GM21360 (cell line): Measurements from ENCODE around the gene SDC3.

Source experiments
- ATAC-seq: cut with Tn5 transposase; IDR thresholded peaks from one replicate; pipeline ENCODE4 v1.9.1; 2021; ENCODE audit warnings: mild to moderate bottlenecking, moderate library complexity; ENCODE audit not compliant: unreplicated experiment

The SDC3 gene

GRCh38 chr1:30855686-30856259, 52.8 kb downstream of the SDC3 start:
- no peak for ATAC-seq

DNA sequence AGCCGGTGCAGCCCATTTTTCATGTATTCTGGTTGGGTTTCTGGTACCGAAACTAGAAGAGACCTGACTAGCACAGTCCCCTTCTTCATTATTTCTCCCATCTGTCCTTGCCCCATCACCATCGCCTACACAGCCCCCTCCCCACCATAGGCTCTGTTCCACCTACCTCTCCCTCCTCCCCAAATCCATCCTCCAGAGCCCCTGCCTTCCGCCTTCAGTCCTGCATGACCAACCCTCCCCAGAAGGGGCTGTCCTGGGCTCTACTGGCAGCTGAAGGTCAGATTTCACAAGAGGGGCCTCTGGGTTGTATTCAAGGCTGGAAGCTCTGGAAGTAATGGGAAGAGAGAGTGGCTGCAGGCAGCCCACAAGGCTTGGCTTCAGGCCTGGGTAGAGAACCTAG, 55.2 kb downstream of the SDC3 start:
- no peak for ATAC-seq

- no peak for ATAC-seq
Measured at GRCh38 chr1:30852026-30852425, 56.5 kb downstream of the SDC3 start.

DNA sequence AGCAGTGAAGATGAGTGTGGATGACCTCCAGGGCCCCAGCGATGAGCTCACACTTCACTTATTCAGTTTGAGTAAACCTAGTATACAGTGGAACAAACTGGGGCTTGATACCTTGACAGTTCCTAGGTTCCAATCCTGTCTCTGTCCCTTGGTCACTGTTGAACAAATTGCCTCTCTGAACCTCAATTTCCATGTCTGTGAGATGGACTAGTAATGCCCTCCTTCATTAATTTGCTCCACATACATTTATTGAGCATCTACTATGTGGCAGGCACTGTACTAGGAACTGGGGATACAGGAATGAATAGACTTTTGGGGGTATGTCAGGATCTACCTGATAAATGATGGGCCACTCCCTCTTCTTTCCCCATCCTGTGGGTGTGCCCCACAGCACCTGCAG, 57.3 kb downstream of the SDC3 start:
- ATAC-seq = no peak

GRCh38 chr1:30850607-30851006, 58.0 kb downstream of the SDC3 start:
- ATAC-seq = no peak

DNA sequence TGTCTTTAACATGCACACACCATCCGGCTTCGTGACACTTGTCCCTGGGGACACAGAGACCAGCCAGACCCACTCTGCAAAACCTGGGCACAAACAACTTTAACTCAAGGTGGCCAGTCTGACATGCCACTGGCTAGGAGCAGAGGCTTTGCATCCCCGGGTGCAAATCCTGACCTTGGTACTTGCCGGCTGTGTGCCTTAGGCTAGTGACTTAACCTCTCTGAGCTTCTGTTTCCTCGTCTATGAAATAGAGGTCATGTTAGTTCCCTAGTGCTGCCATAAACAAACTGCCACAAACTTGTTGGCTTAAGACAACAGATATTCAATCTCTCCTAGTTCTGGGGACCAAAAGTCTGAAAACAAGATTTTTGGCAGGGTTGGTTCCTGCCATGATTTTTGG, 60.4 kb downstream of the SDC3 start:
- no peak for ATAC-seq

DNA sequence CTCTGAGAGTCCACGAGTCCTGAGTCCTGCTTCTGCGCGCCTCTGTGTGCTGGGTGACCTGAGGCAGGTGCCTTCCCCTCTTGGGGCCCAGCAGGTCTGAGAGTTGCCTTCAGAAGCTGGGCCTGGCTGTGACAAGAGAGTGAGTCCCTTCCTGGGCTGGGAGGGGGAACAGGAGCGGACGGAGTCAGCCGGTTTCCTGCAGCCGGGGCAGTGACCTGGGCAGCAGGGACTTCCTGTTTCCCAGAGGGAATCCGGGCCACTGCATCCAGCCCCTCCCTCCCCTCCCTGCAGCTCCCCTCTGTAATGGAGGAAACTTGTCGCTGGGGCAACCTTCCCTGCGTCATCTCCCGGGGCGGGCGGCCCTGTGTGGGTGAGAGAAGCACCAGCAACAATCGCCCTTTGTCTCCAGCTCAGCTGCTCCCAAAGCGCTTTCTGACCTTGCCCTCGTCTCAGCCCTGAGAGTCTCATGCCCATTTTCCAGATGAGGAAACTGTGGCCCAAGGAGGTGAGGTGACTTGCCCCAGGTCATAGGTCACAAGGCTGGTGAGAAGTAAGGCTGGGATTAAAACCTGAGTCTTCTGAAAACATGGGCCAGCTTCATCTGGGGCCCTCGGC, 61.1 kb downstream of the SDC3 start:
- no peak for ATAC-seq

GRCh38 chr1:30846587-30846986, 62.0 kb downstream of the SDC3 start:
- no peak for ATAC-seq

GRCh38 chr1:30845904-30846290, 62.7 kb downstream of the SDC3 start:
- ATAC-seq = no peak

DNA sequence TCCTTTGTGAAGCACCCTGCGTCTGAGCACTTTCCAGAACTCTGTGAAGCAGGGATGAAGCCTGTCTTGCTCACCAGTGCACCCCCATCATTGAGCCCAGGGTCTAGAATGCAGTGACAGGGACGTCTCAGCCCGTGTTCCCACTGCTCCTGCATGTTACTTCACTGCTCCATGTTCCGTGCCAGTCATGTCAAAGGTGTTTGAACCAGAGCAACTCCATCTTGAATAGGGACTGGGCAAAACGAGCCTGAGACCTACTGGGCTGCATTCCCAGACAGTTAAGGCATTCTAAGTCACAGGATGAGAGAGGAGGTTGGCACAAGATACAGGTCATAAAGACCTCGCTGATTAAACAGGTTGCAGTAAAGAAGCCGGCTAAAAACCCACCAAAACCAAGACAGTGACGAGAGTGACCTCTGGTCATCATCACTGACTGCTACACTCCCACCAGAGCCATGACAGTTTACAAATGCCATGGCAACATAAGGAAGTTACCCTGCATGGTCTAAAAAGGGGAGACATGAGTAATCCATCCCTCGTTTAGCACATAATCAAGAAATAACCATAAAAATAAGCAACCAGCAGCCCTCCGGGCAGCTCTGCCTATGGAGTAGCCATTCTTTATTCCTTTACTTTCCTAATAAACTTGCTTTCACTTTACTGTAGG, 63.2 kb downstream of the SDC3 start:
- ATAC-seq = no peak

DNA sequence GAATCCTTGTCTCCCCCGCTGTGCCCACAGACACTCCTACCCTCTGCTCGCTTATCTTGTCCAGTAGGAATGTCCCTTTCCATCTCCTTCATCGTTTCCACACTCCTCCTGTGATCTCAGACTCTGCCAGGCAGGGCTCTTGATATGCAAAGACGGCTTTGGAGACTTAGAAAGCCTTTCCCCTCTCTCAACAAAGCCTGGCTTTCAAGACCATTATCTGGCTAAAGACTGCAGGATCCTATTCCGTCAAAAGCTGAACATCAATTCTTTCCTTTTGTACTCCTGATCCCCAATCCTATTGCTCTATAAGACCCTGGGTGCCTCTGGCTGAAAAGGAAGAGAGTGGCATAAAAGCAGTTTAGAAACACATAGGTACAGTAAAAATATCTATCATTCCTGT, 63.9 kb downstream of the SDC3 start:
- no peak for ATAC-seq

- no peak for ATAC-seq
Measured at GRCh38 chr1:30842697-30843354, 65.7 kb downstream of the SDC3 start.

DNA sequence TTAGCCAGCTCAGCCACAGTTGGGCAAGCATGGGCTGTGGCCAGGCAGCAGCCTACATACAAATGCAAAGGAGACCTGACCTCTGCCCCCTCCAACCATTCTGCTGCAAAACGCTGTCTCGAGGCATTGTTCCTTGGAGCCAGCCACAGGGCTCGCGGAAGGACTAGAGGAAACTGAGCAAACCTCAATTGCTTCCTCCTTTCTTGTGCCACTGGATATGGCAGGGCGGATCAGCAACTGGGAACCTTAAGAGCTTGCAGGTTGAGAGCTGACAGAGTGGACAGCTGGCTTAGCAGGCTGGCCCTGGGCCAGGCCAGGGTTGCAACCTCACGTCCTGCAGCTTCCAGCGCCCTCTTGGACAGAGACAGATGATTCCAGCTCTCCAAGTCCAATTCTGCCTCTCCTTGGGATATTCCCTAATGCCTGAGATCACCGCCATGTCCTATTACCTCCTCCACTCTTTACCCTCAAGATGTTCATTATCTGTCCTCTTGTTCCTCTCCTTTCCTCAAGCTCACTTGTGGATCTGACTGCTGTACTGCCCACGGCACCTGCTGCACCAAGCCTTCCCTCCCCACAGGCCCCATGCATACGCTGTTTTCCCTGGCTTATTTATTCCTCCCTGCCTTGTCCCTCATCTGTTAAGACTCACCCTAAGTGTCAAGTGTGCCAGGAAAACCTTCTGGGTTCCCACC, 67.5 kb downstream of the SDC3 start:
- ATAC-seq = no peak

DNA sequence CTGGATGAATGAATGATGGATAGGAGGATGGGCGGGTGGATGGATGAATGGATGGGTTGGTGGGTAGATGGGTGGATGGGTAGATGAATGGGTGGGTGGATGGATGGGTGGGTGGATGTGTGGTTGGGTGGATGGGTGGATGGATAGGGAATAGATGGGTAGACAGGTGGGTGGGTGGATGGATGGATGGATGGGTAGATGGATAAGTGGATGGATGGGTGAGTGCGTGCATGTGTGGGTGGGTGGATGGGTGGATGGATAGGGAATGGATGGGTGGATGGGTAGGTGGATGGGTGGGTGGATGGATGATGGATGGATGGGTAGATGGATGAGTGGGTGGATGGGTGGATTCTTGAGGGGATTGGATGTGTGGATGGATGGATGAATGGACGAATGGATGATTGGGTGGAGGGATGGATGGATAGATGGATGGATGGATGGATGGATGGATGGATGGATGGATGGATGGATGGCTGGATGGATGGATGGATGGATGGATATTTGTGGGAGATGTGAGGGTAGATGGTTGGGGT, 68.7 kb downstream of the SDC3 start:
- ATAC-seq = no peak

DNA sequence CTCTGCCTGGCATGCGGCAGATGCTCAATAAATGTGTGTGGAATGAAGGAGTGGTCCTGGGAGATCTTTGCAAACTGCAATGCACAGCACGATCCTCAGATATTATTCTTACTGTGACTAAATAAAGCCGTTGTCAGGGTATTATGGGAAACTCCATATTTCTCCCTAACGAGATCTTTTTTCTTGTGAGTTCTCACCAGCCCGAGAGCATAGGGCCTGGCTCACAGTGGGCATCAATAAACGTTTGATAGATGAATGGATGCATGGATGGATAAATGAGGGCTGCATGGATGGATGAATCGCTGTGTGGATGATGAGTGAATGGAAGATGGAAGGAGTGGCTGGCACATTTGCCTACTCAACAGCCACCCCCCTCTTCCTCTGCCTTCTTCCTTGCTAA, 69.6 kb downstream of the SDC3 start:
- no peak for ATAC-seq

DNA sequence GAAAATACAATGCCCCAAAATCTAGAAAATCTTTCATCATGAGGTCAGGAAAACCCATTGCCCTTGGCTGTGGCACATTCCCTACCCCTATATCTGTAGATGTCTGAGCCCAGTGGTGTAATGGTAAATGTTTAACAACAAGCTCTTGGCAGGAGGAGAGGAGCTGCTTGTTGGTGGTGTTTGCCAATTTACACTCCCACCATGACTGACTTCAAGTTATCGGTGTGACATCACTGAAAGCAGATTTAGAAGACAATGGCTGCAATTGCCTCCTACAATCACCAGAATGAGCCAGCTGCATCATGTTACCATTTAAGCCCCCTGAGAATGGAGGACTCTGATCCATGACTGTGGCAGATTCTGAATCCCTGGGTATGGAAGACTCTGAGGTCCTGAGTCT, 70.9 kb downstream of the SDC3 start:
- no peak for ATAC-seq

- no peak for ATAC-seq
Measured at GRCh38 chr1:30834253-30834652, 74.3 kb downstream of the SDC3 start.

DNA sequence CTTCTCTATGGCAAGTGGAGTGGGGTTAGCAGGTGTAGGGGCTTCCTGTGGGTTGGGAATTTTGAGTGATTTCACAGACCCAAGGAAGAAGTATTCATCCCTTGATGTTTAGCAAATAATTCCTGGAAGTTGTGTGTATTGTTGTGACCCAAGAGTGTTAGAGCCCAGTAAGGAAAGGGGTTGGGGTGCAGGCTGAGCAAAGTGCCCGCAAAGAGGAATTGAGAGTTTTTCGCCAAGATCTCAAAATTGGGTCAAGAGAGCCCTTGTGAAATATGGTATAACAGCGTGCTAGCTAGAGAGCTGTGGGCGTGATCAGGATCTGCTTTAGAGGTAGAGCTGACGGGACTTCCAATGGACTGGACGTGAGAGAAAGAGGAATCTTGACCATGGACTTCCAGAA, 78.0 kb downstream of the SDC3 start:
- no peak for ATAC-seq

DNA sequence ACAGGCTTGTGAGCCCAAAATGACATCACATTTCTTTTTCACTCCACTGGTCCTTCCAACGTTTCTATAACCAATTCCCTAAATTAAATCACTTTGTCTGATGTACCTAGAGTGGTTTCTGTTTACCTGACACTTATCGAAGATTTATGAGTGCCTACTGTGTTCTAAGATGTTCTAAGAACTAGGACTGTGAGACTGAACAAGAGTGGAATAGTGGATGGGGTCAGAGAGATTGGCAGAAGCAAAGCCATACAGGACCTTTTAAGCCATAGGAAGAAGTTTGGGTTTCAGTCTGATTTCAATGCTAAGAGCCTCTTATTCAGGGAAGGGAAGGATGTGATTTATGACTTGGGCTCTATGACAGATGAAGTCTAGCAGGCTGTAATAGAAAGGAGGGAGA, 78.7 kb downstream of the SDC3 start:
- no peak for ATAC-seq

DNA sequence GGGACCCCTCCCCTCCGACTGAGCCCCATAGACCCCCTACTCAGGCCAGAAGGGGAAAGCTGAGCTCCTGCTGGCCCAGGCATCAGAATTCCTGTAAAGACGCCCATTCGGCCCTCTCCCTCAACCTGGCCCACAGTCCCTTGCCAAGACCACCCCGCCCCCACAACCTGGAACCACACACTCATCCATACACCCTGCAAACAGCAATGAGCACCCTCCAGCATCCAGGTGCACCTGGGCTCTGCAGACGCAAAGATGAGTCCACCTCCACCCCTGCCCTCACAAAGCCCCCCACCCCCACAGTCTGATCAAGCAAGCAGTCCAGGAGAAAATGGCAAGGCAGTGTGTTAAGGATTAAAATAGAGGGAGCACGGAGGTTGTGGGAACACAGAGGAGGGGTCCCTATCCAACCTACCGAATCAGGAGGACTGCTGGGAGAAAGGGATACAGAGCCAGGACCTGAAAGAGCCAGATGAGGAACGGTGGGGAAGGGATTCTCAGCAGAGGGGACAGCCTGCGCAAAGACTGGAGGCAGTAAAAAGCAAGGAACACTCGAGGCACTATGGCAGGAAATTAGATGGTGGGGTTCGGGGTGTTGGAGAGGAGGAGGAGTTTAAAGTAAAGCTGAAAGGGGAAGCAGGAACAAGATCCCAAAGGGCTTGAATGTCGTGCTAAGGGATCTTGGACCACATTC, 83.7 kb downstream of the SDC3 start:
- no peak for ATAC-seq
